ENCODE data around the gene COASY. TPM values are rescaled to one million over a fixed set of nuclear protein-coding genes. Genes with fewer than 3 reads are reported as not detected.

COASY gene
- total RNA-seq, 4 donors from 2014 or later: 16.8 to 25.8 (median 19.9) TPM

GRCh38 chr17:42522263-42522790 is 39.6 kb upstream of the COASY start:
- no peak for ATAC-seq
- no CpG with 5 or more reads among the region's 9 CpGs for WGBS, 2 donors (ENCODE audit: low coverage in 1 of 2)
- no peak overlapping the region for H3K4me3 ChIP-seq

GRCh38 chr17:42522798-42523278 is 39.1 kb upstream of the COASY start:
- TF ChIP-seq POLR2AphosphoS5 (IDR thresholded peaks at IDR 0.05) (no peak), EP300 (IDR thresholded peaks at IDR 0.05) (no peak), CTCF (IDR thresholded peaks at IDR 0.05) (no peak), POLR2A (IDR thresholded peaks at IDR 0.05) (no peak)
- no peaks in the 10 kb centered on the region for H3K9me3 ChIP-seq
- WGBS, 2 donors (ENCODE audit: low coverage in 1 of 2): no CpG with 5 or more reads among the region's 8 CpGs
- H3K36me3 ChIP-seq: no peaks in the 10 kb centered on the region
- H3K4me3 ChIP-seq: no peak overlapping the region
- peaks cover 42 to 98% (median 68%) of the 10 kb centered on the region in 3 donors for H3K4me1 ChIP-seq
- ATAC-seq: no peak
- H3K27ac ChIP-seq: peak overlapping the region; percentile 90 to 98 (median 96)
- no peaks in the 10 kb centered on the region for H3K27me3 ChIP-seq

More at GRCh38 chr17:42522263-42522790, 39.6 kb upstream of the COASY start:
- Histone ChIP-seq H3K36me3 (no peaks in the 10 kb centered on the region), H3K4me1 (peaks cover 43 to 99% (median 72%) of the 10 kb centered on the region in 3 donors), H3K9me3 (no peaks in the 10 kb centered on the region), H3K27ac (peak overlapping the region; percentile 90 to 98 (median 96)), H3K27me3 (no peaks in the 10 kb centered on the region)
- TF ChIP-seq CTCF (IDR thresholded peaks at IDR 0.05): no peak
- TF ChIP-seq EP300 (IDR thresholded peaks at IDR 0.05): no peak
- TF ChIP-seq POLR2A (IDR thresholded peaks at IDR 0.05): no peak

- no peaks in the 10 kb centered on the region for H3K9me3 ChIP-seq
- H3K4me3 ChIP-seq: no peak overlapping the region
- ATAC-seq: no peak
- no peak for TF ChIP-seq EP300 (IDR thresholded peaks at IDR 0.05)
- H3K36me3 ChIP-seq: no peaks in the 10 kb centered on the region
- H3K27me3 ChIP-seq: no peaks in the 10 kb centered on the region
- H3K4me1 ChIP-seq: peaks cover 23 to 81% (median 47%) of the 10 kb centered on the region in 3 donors
- 25 to 45% methylated on average over 2 of the region's 2 CpGs for WGBS, 2 donors (ENCODE audit: low coverage in 1 of 2)
- peak overlapping the region in 2 of 4 donors; percentile 90 to 98 for H3K27ac ChIP-seq
These were observed 36.7 kb upstream of the COASY start for GRCh38 chr17:42525221-42525620.

GRCh38 chr17:42526031-42526444 is 35.9 kb upstream of the COASY start:
- no peak for TF ChIP-seq POLR2A (IDR thresholded peaks at IDR 0.05)
- no peak for TF ChIP-seq EP300 (IDR thresholded peaks at IDR 0.05)
- no peak for TF ChIP-seq POLR2AphosphoS5 (IDR thresholded peaks at IDR 0.05)
- TF ChIP-seq CTCF (IDR thresholded peaks at IDR 0.05): no peak
- no peaks in the 10 kb centered on the region for H3K9me3 ChIP-seq

GRCh38 chr17:42527932-42528331 is 34.0 kb upstream of the COASY start:
- no peaks in the 10 kb centered on the region for H3K36me3 ChIP-seq
- H3K9me3 ChIP-seq: no peaks in the 10 kb centered on the region
- TF ChIP-seq EP300 (IDR thresholded peaks at IDR 0.05) (no peak), CTCF (IDR thresholded peaks at IDR 0.05) (no peak), POLR2A (IDR thresholded peaks at IDR 0.05) (no peak), POLR2AphosphoS5 (IDR thresholded peaks at IDR 0.05) (no peak)
- H3K4me3 ChIP-seq: no peak overlapping the region
- H3K4me1 ChIP-seq: peaks cover 1 to 78% (median 26%) of the 10 kb centered on the region in 3 donors
- H3K27ac ChIP-seq: no peak overlapping the region
- no peak for ATAC-seq
- H3K27me3 ChIP-seq: no peaks in the 10 kb centered on the region
- 86 to 92% methylated on average over 3 to 5 of the region's 6 CpGs for WGBS, 2 donors (ENCODE audit: low coverage in 1 of 2)

More at GRCh38 chr17:42526031-42526444, 35.9 kb upstream of the COASY start:
- peak overlapping the region in 3 of 4 donors; percentile 44 to 98 (median 90) for H3K27ac ChIP-seq
- no peaks in the 10 kb centered on the region for H3K36me3 ChIP-seq
- peaks cover 16 to 81% (median 40%) of the 10 kb centered on the region in 3 donors for H3K4me1 ChIP-seq
- no peaks in the 10 kb centered on the region for H3K27me3 ChIP-seq
- no peak overlapping the region for H3K4me3 ChIP-seq
- 74% methylated on average over 6 of the region's 6 CpGs; no CpG with 5 or more reads in 1 of the 2 donors for WGBS, 2 donors (ENCODE audit: low coverage in 1 of 2)
- ATAC-seq: no peak
